ENCODE results near the gene GOLGA8Q. TPM values are rescaled to one million over a fixed set of nuclear protein-coding genes. Genes with fewer than 3 reads are reported as not detected.
"Not testable (repeated sequence)": the region's sequence is repeated elsewhere in the genome, so short reads cannot be mapped to it uniquely, and the experiment has no call there.

The GOLGA8Q gene
- total RNA-seq, 2 experiments from 2014 or later = 0.20 to 0.29 TPM

- DNase-seq; H3K4me3 Mint-ChIP-seq; H3K4me1 Mint-ChIP-seq (ENCODE audit: low read depth); H3K9me3 Mint-ChIP-seq; CTCF ChIA-PET; H3K27me3 Mint-ChIP-seq (ENCODE audit: low read depth); intact Hi-C loops (cut with micrococcal nuclease); H3K27ac Mint-ChIP-seq; H3K36me3 Mint-ChIP-seq (ENCODE audit: low read depth): not testable (repeated sequence)
Measured at GRCh38 chr15:30603796-30604195, 51.9 kb downstream of the GOLGA8Q start, which contains the start of gene GOLGA8H. TSS of gene GOLGA8H (plus strand) at chr15:30604028. CDS start at chr15:30604126, 98 bp downstream.

Other genes starting within 250 kb of the GOLGA8Q start
- not detected for gene CHRFAM7A, start 158.5 kb upstream of the GOLGA8Q start, total RNA-seq
- 1 to 10 TPM; 1.1 to 1.6 TPM for gene GOLGA8R, start 137.8 kb upstream of the GOLGA8Q start, total RNA-seq
- gene GOLGA8H, start 52.0 kb downstream of the GOLGA8Q start, total RNA-seq = not detected

Measured in activated naive CD4-positive, alpha-beta T cell treated with anti-CD3 and anti-CD28 coated beads for 36 hours (primary cell).